AG09309 (cell line): ENCODE results near the gene ZFHX2.

Experiments
- DNase-seq: peaks from one replicate; pipeline ENCODE4 v3.0.0-alpha.2; 2010; ENCODE audit warnings: low read depth
- H3K4me3 ChIP-seq: 2 replicates; pipeline ENCODE4 v1.5.1; 2011; ENCODE audit warnings: mild to moderate bottlenecking, low read depth, low read length, moderate library complexity; ENCODE audit not compliant: control insufficient read depth
- CTCF ChIP-seq: IDR thresholded peaks from 2 replicates; pipeline ENCODE4 v1.5.1; 2011; ENCODE audit warnings: mild to moderate bottlenecking, low read depth, low read length, inconsistent platforms; ENCODE audit not compliant: insufficient read depth, control insufficient read depth; ENCODE audit errors: missing control alignments

Gene ZFHX2

DNA sequence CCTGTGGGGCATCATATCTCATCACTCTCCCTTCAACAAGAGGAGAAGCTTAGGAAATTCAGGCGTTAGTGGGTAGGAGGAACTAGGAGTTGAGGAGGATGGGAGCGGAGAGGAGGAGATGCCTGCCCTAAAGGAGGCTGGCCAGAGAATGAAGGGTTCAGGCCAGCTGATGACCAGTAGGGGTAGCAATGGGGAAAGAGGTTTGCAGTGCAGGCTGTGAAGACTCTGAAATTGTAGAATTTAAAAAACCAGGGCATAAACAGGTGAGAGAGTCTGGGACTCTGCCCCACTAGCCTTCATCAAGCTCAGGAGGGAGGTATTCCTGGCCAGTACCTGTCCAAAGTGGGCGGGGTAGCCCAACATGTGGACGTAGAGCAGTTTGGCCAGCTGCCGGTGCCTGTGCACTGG lies 15.2 kb upstream of the ZFHX2 start:
- TF ChIP-seq CTCF: peak; percentile 40
- no peak for DNase-seq
- H3K4me3 ChIP-seq: peak overlapping the region; percentile 50

DNA sequence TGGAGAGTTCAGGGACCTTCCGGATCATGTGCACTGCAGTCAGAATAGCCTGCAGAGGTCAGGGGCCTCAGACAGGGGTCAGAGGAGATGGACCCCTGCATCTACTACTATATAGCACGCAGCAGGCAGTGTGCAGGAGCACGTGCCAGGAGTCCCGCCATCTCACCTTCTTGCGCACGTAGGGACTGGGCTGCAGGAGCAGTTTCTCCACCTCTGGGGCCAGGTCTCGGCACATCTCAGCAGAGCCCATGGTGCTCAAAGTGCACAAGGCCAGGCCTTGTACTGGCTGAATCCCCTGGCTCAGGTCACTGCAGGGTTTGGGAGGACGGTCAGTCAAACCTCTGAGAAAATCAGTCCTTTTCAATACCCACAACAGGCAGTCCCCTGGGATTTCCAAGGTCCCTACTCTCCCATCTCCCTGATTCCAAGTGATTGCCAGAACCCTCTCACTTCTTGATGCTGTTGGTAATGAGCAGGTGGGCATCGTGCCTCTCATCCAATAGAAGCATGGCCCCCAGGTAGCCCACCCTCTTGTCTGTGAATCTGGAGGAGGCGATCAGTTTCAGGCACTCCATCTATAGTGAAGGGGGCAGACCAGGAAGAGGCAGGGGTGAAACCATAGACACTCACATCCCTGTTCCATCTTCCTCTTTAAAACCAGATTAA lies 14.7 kb upstream of the ZFHX2 start:
- no peak overlapping the region for H3K4me3 ChIP-seq
- DNase-seq: no peak
- TF ChIP-seq CTCF: no peak

- no peak overlapping the region for H3K4me3 ChIP-seq
- TF ChIP-seq CTCF: no peak
- no peak for DNase-seq
Observed at GRCh38 chr14:23565626-23566025, 14.1 kb upstream of the ZFHX2 start.

GRCh38 chr14:23564876-23565275 lies 13.3 kb upstream of the ZFHX2 start:
- DNase-seq: no peak
- no peak overlapping the region for H3K4me3 ChIP-seq
- TF ChIP-seq CTCF: no peak

GRCh38 chr14:23564181-23564812 lies 12.7 kb upstream of the ZFHX2 start:
- no peak for DNase-seq
- no peak overlapping the region for H3K4me3 ChIP-seq
- TF ChIP-seq CTCF: no peak

GRCh38 chr14:23563473-23564180 lies 12.1 kb upstream of the ZFHX2 start:
- no peak overlapping the region for H3K4me3 ChIP-seq
- DNase-seq: no peak
- TF ChIP-seq CTCF: no peak
